ENCODE results near the gene TMEM232.

Gene TMEM232

DNA sequence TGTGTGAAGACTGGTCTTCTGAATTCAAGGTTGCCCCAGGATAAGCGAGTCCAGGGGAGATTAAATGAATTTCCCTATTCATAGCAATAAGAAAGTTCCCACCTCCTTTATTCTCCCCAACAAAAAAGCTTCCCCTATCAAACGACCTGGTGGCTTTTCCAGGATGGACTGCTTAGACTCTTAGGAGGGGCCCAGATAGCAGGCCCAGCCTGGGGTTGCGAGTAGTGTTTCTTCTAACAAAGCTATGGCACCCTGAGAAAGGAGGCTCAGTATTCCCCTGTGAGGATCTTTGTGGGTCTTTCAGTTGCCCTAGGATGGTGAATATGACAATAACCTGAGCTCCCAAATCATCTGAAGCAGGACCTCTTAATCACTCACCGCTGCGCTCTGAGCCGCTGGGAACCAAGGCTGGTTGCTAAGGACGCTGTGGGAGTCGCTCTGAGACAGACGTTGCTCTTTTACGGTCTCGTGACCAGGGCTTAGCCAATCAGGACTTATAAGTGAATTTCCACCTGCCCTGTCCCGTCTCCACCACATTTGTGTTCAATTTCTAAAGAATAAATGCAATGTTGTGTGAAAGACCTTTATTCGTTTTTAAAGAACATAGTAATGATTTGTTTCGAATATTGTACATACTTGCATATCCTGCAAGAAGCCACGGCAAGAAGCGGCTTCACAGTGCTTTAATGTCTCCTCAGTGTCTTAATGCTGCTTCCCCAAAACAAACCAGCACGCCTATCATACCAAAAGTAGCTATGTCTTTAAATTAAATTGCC lies at the start of gene TMEM232:
Gene TMEM232 (minus strand): TSS at position 423 of the 776 bp plus-strand sequence. CDS start 59,319 bp downstream, outside the sequence.
- peaks cover 8% of the 10 kb centered on the region for H3K4me1 Mint-ChIP-seq (ENCODE audit: low read depth)
- H3K27me3 Mint-ChIP-seq (ENCODE audit: low read depth): peaks cover 2% of the 10 kb centered on the region
- peak; percentile 70 for DNase-seq (ENCODE audit: low spot score)
- H3K27ac Mint-ChIP-seq: no peak within 1 kb of the TSS
- H3K4me3 Mint-ChIP-seq: peak within 1 kb of the TSS; percentile 80
- no peaks in the 10 kb centered on the region for H3K9me3 Mint-ChIP-seq
- no peaks in the 10 kb centered on the region for H3K36me3 Mint-ChIP-seq (ENCODE audit: low read depth)

DNA sequence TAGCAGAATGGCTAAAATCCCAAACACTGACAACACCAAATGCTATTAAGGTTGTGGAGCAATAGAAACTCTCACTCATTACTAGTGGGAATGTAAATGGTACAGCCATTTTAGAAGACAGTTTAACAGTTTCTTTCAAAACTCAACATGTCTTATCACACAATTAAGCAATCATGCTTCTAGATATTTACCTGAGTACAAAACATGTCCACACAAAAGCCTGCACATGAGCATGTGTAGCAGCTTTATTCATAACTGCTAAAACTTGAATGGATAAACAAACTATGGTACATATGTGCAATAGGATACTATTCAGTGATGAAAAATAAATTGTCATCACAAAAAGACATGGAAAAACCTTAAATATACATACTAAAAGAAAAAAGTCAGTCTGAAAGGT lies 43.8 kb upstream of the TMEM232 start:
- no peak for DNase-seq (ENCODE audit: low spot score)
- no peaks in the 10 kb centered on the region for H3K36me3 Mint-ChIP-seq (ENCODE audit: low read depth)
- H3K27me3 Mint-ChIP-seq (ENCODE audit: low read depth): peaks cover 37% of the 10 kb centered on the region
- H3K4me3 Mint-ChIP-seq: no peak overlapping the region
- no peaks in the 10 kb centered on the region for H3K9me3 Mint-ChIP-seq
- no peak overlapping the region for H3K27ac Mint-ChIP-seq
- H3K4me1 Mint-ChIP-seq (ENCODE audit: low read depth): no peaks in the 10 kb centered on the region

DNA sequence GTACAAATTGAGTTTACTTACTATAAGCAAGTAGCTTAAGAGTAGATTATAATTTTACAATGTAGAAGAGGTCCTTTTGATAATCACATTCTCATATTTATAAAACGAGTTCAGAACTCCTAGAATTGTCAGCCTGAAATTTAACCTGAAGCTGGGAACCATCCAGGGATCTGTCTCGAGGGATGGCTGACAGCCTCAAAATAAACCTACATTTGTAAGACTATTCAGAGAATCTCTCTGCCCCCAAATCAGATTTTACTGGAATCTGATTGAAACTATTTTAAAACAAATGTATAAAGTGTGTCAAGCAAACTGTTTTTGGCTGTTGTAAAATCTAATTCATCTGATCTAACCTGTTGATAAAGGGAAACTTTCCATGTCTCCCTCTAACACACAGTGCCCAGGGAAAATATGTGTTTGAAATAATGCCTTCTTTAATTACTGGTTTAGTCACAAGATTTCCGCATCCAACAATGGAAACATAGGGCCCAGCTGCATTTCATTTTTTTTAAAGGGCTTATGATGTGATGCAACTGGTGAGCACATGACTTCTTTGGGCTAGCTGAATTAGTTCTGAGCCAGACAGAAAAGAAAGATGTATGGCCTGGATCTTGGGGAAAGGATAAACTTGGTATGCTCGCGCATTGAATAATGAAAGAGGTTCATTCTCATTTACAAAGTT lies 42.7 kb upstream of the TMEM232 start:
- H3K27me3 Mint-ChIP-seq (ENCODE audit: low read depth): peaks cover 37% of the 10 kb centered on the region
- no peaks in the 10 kb centered on the region for H3K4me1 Mint-ChIP-seq (ENCODE audit: low read depth)
- no peak overlapping the region for H3K27ac Mint-ChIP-seq
- no peak overlapping the region for H3K4me3 Mint-ChIP-seq
- DNase-seq (ENCODE audit: low spot score): no peak
- peaks cover 1% of the 10 kb centered on the region for H3K36me3 Mint-ChIP-seq (ENCODE audit: low read depth)
- H3K9me3 Mint-ChIP-seq: no peaks in the 10 kb centered on the region

DNA sequence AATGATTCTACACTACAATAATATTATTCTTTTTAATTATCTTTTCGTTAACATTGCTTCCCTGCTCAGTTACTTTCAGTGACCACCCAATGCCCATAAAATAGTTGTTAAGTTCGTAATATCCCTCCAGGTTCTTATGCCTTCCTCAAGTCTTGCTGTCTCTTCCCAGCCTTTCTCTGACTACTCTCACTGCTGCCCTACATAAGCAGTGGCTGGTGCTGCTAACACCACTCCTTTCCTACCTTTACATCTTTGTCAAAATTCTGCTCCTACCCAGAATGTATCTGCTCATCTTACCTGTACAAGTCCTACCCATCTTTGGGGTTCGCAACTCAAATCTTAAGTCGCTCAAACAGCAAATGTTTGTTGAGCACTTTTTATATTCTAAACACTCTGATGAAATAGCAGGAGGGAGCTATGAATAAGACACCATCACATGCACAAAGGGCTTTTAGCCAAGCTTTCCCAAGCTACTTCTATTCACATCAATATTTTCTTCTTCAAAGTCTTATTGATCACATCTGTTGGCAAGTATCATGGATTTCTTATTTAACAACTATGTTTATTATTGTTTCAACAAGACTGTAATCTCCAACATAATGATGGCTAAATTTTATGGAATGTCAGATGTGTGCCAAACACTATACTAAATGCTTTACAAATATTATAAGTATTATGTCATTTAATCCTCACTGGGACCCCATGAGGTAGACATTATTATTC lies 41.8 kb upstream of the TMEM232 start:
- no peak for DNase-seq (ENCODE audit: low spot score)
- no peak overlapping the region for H3K27ac Mint-ChIP-seq

DNA sequence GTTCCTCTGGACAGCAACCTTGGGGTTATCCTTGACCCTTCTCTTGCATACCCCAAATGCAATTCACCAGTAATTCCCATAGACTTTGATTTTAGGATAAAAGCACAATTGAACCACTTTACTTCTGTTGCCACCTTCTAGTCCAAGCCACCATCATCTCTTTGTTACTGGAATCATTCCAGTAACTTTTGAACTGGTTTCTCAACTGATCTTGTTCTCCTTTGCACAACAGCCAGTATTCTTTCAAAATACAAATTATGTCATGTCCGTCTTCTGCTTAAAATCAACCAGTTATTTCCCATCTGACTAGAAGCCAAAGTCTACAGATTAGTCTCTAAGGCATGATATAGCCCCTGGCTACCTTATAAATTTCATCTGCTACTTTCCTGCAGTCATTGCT lies 33.7 kb upstream of the TMEM232 start:
- H3K27me3 Mint-ChIP-seq (ENCODE audit: low read depth): no peaks in the 10 kb centered on the region
- peaks cover 4% of the 10 kb centered on the region for H3K4me1 Mint-ChIP-seq (ENCODE audit: low read depth)
- peaks cover 17% of the 10 kb centered on the region for H3K36me3 Mint-ChIP-seq (ENCODE audit: low read depth)
- no peak for DNase-seq (ENCODE audit: low spot score)
- H3K4me3 Mint-ChIP-seq: no peak overlapping the region
- H3K27ac Mint-ChIP-seq: no peak overlapping the region
- no peaks in the 10 kb centered on the region for H3K9me3 Mint-ChIP-seq

More for the DNA sequence above, 41.8 kb upstream of the TMEM232 start:
- Mint-ChIP-seq H3K4me3 (no peak overlapping the region), H3K36me3 (ENCODE audit: low read depth) (peaks cover 1% of the 10 kb centered on the region), H3K9me3 (no peaks in the 10 kb centered on the region), H3K27me3 (ENCODE audit: low read depth) (peaks cover 37% of the 10 kb centered on the region), H3K4me1 (ENCODE audit: low read depth) (no peaks in the 10 kb centered on the region)

DNA sequence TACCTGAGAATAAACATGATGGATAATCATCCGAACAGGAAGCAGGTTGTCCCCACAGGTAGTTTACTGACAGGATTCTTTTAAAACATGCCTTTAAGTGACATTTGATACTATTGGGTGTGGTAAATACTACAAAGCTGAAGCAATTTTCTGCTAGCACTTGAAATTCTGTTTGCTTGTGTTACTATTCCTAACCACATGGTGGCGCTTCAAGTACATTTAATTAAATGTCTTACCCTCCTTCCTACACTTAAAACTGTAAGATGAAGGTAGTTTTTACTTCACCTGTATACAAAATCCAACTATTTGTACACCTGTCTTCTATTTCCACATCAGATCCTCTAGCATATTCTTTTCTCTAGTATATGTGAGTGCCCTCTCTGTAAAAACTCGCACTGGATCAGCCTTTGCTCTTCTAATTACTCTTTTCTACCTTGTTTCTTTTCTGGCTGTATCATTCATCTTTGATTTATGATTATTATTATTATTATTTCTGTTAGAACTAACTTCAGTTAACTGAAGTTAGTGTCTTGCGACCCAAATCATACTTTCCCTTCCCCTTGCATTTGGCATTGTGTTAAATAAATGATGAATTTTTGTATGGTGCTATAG lies 30.8 kb upstream of the TMEM232 start:
- Mint-ChIP-seq H3K27me3 (ENCODE audit: low read depth) (no peaks in the 10 kb centered on the region), H3K9me3 (no peaks in the 10 kb centered on the region), H3K36me3 (ENCODE audit: low read depth) (peaks cover 27% of the 10 kb centered on the region), H3K4me3 (no peak overlapping the region), H3K4me1 (ENCODE audit: low read depth) (peaks cover 28% of the 10 kb centered on the region), H3K27ac (no peak overlapping the region)
- DNase-seq (ENCODE audit: low spot score): no peak

DNA sequence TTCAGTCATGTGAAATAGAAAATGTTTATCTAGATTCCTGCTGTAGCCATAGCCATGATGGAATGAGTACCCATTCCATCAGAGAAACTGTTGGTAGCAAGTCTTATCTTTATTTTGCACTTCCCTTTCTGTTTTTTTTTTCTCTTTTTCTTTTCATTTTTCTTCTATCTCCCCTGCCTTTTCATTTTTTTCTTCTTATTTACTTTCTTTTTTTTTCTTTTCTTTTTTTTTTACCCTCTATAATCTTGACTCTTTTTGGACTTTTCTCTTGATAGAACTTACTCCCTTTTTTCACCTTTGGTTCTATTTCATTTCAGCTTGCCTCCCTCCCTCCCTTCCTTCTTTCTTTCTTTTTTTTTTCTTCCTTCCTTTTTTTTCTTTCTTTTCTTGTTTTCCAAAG lies 27.7 kb upstream of the TMEM232 start:
- no peak for DNase-seq (ENCODE audit: low spot score)
- H3K4me1 Mint-ChIP-seq (ENCODE audit: low read depth): peaks cover 44% of the 10 kb centered on the region
- peak overlapping the region; percentile 63 for H3K4me3 Mint-ChIP-seq
- H3K9me3 Mint-ChIP-seq: no peaks in the 10 kb centered on the region
- H3K27ac Mint-ChIP-seq: peak overlapping the region; percentile 81
- H3K36me3 Mint-ChIP-seq (ENCODE audit: low read depth): peaks cover 46% of the 10 kb centered on the region
- H3K27me3 Mint-ChIP-seq (ENCODE audit: low read depth): no peaks in the 10 kb centered on the region

DNA sequence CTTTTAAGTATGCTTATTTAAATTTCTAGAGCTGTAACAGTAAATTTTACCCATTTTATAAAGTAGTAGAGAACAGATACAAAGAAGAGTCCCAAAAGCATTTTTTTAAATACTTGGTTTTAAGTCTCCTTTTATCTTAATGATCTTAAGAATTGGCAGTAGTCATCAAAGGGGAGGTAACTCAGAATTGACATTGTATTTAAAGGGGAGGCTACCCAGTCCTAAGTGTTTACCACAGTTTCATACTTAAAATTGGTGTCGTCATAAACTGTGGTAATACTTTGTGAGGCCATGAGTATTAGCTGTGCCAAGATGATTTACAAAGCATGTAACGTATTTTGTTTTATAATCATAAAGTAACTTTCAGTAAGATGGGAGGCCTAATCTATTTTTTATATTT lies 27.1 kb upstream of the TMEM232 start:
- Mint-ChIP-seq H3K27ac (peak overlapping the region; percentile 5), H3K36me3 (ENCODE audit: low read depth) (peaks cover 52% of the 10 kb centered on the region), H3K4me1 (ENCODE audit: low read depth) (peaks cover 44% of the 10 kb centered on the region), H3K4me3 (no peak overlapping the region), H3K27me3 (ENCODE audit: low read depth) (no peaks in the 10 kb centered on the region), H3K9me3 (no peaks in the 10 kb centered on the region)
- no peak for DNase-seq (ENCODE audit: low spot score)

DNA sequence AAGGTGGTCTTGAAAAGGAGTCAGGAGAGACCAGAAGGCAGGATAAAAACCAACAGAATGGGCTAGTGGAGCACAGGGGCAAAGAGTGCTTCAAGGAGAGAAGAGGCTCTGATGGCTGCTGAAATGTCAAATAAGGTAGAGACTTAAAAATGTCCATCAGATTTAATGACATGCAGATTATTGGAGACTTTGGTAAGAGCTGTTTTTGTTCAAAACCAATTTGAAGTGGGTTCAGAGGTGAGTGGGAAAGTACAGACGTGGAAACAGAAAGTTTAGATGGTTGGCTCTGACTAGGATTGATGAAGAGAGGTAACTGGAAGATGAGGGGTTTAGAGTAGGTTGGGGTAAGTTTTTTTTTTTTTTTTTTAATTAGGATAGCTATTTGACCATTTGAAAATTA lies 26.5 kb upstream of the TMEM232 start:
- Mint-ChIP-seq H3K36me3 (ENCODE audit: low read depth) (peaks cover 54% of the 10 kb centered on the region), H3K27me3 (ENCODE audit: low read depth) (no peaks in the 10 kb centered on the region), H3K27ac (peak overlapping the region; percentile 83), H3K4me1 (ENCODE audit: low read depth) (peaks cover 44% of the 10 kb centered on the region), H3K9me3 (no peaks in the 10 kb centered on the region), H3K4me3 (peak overlapping the region; percentile 51)
- DNase-seq (ENCODE audit: low spot score): peak; percentile 15

DNA sequence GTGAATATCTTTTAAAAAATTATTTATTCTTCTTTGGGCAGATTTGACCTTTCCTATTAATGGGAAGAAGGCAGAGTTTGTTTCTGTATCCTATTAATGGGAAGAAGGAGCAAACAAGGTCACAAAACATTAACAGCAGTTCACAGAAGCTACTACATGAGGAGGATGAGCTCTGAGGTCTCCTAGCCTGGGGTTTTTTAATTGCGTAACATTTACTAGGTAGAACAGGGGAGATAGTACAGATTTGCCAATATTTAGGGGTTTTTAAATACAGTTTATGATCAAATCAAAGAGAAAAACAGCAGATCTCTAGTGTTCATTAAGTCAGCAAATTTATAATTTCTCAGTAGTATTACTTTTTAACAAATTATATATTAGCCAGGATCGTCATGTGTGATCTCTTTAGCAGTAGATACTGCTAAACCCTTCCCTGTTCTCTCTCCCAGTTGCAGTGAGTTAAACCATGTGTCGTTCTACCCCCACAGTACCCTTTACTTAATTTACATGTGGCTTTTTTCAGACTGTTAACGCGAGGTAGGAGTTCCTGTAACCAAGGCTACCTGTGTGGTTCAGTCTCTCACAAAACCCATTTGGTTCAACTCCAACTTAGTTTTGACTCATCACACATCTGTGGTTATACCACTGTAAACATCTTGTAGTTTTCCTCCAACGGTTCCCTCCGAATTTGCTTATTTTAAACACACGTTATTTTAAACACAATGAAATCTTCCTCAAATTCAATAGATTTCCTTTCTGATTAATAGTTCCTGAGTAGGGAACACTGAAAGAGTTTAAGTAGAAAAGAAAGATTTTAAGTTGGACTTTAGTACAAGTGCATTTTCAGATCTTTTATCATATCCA lies 25.7 kb upstream of the TMEM232 start:
- Mint-ChIP-seq H3K27ac (peak overlapping the region; percentile 83), H3K4me3 (peak overlapping the region; percentile 51), H3K27me3 (ENCODE audit: low read depth) (no peaks in the 10 kb centered on the region), H3K36me3 (ENCODE audit: low read depth) (peaks cover 55% of the 10 kb centered on the region), H3K9me3 (no peaks in the 10 kb centered on the region), H3K4me1 (ENCODE audit: low read depth) (peaks cover 41% of the 10 kb centered on the region)
- peak; percentile 56 for DNase-seq (ENCODE audit: low spot score)

DNA sequence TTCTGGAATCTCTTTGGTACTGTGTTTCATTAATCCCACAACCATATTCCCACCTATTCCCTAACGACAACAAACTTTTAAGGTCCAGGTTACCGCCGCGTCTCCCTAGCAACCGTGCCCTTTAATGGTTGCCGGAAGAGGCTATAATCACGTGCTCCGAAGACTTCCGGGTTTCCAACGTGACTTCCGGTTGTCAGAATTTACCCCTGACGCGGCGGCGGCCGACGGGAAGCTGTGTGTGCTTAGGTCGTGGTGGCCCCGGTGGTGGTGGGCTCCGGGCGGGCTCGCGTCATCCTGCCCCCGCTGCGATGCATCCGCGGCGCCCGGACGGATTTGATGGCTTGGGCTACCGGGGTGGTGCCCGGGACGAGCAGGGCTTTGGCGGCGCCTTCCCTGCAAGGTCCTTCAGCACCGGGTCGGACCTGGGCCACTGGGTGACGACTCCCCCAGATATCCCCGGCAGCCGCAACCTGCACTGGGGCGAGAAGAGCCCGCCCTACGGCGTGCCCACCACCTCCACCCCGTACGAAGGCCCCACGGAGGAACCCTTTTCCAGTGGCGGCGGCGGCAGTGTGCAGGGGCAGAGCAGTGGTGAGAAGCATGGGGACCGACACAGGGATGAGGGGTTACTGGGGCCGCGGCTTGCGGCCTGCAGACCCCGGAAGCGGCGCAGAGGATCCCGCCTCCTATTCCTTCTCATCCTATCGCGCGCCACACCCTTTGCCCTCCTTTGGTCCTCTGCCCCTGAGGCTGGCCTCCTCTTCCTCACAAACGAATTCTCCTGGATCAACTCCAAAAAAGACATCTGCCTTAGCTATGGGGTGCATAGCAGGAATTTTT lies 12.6 kb upstream of the TMEM232 start, which contains the start of gene SLC25A46:
Gene SLC25A46 (plus strand): TSS at position 196 of the 840 bp plus-strand sequence. CDS start 113 bp downstream, at position 309.
- peaks cover 8% of the 10 kb centered on the region for H3K36me3 Mint-ChIP-seq (ENCODE audit: low read depth)
- no peaks in the 10 kb centered on the region for H3K9me3 Mint-ChIP-seq
- H3K4me3 Mint-ChIP-seq: peak within 1 kb of the TSS; percentile 99
- DNase-seq (ENCODE audit: low spot score): peak; percentile 87
- peaks cover 18% of the 10 kb centered on the region for H3K27me3 Mint-ChIP-seq (ENCODE audit: low read depth)
- peaks cover 29% of the 10 kb centered on the region for H3K4me1 Mint-ChIP-seq (ENCODE audit: low read depth)
- peak within 1 kb of the TSS; percentile 94 for H3K27ac Mint-ChIP-seq

DNA sequence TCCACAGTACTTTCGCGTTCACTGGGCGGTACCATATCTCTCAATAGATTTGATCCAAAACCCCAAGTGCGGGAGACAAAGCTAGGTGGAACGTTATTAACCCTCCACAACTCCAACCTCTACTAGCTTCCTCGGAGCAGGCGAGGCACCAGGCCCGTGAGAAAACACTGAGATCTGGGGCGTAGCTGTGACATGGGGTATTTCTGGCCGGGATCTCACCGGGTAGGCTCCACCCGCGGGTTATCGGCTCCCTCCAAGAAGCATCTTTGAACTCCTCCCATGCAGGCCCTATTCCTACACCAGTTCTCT lies 12.0 kb upstream of the TMEM232 start:
- Mint-ChIP-seq H3K27me3 (ENCODE audit: low read depth) (peaks cover 18% of the 10 kb centered on the region), H3K9me3 (no peaks in the 10 kb centered on the region), H3K36me3 (ENCODE audit: low read depth) (peaks cover 8% of the 10 kb centered on the region), H3K27ac (peak overlapping the region; percentile 94), H3K4me3 (peak overlapping the region; percentile 99), H3K4me1 (ENCODE audit: low read depth) (peaks cover 29% of the 10 kb centered on the region)
- DNase-seq (ENCODE audit: low spot score): no peak
